Measurements from ENCODE around the gene SESTD1. TPM values are rescaled to one million over a fixed set of nuclear protein-coding genes. Genes with fewer than 3 reads are reported as not detected.

The SESTD1 gene
- 16.6 to 29.1 TPM (median 23.4 TPM) in 5 replicates for total RNA-seq (2022; extraction: Qiagen RNA extraction; ENCODE audit: low read depth)

DNA sequence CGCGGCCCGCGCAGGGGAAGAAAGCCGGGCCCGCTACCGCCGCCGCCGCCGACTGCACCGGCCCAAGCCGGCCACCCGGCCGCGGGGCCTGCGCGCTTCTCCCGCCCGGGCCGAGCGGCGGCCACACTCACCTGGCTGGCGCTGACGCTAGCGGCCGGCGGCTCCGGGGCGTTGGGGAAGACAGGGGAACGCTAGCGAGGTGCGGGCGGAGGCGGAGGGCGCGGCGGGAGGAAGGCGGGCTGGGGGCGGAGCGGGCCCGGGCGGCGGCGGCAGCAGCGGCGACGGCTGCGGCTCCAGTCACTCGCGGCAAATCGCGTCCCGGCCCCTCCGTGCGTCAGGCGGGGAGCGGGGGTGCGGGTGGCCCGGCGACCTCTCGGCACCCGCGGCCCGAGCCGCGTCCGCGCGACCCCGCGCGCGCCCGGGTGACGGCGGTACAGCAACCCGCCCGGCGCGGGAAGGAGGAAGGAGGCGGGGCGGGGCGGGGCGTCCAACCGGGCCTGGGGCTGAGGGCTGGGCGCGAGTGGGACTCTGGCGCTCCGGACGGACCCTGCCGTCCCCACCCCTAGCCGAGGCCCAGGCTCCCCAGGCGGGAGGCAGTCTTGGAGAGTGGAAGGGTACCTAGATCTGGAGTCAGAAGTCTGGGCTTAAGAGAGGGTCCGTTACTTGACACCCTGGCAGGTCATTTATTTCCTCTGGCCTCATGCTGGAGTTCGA, at the start of gene SESTD1:
Gene SESTD1, minus strand, starts transcription at position 465 of the 714 bp plus-strand sequence. CDS start 72,991 bp downstream, outside the sequence.

Other genes starting within 250 kb of the SESTD1 start
- not detected in 5 replicates for gene CCDC141, start 214.7 kb downstream of the SESTD1 start, total RNA-seq (2022; extraction: Qiagen RNA extraction; ENCODE audit: low read depth)

Measured in A549 treated with RU486 at 1 μM for 4 hours (cell line).